HG02870 (cell line): Measurements from ENCODE around the gene ARFGEF3.

ENCODE experiments used
- ATAC-seq: cut with Tn5 transposase; IDR thresholded peaks from one replicate; pipeline ENCODE4 v1.9.1; 2021; ENCODE audit warnings: mild to moderate bottlenecking, moderate library complexity; ENCODE audit not compliant: unreplicated experiment

The ARFGEF3 gene

DNA sequence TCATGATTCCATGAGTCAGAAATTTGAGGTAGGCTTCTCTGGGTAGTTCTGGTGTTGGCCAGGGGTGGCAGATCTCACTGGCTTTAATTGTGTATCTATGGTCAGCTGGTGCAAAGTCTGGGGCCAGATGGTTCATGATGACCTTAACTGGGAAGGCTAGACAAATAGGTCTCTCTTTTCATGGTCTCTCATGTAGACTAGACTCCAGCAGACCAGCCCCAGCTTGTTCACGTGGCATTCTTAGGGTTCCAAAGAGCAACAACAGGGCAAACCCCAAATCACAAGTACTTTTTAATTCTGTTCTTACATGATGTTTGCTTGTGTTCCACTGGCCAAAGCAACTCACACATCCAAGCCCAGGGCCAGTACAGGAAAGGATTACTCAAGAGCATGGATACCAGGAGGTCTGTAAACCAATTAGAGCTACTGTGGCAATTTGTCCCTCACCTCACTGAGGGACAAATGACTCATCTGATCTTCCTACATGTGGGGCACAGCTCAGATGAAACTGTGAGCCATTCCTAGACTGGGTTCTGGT lies 136.1 kb downstream of the ARFGEF3 start:
- ATAC-seq: no peak

- no peak for ATAC-seq
Measured at GRCh38 chr6:138300469-138300868, 138.7 kb downstream of the ARFGEF3 start.

DNA sequence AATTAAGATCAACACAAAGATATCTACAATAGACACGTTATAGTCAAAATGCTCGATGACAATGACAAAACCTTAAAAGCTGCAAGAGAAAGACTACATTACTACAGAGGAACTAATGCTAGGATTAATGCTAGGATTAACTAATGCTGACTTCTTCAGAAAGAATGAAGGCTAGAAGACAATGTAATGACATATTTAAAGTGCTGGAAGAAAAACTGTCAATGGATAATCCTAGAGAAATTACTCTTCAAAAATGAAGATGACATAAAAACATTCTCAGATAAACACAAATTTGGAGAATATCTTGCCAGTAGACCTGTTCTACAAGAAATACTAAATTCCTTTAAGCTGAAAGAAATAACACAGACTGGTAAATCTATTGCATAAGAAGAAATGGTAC lies 140.8 kb downstream of the ARFGEF3 start:
- no peak for ATAC-seq

DNA sequence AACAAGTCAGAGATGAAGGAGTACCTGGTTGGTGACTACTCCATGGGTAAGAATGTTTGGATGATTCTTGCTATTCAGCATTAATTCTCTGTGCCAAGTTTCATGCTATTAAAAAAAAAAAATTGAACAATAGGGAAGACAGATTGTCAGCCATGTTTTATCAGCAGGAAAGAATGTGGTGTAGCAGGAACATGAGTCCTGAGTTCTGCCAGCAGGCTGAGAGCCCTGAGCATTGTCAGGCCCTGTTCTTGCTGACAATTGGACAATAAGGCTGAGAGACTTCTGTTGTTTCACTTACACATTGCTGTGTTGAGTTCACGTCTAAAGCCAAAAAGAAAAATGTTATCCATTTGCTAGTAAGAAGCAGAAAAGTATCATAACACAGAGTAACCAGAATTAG lies 145.6 kb downstream of the ARFGEF3 start:
- no peak for ATAC-seq

DNA sequence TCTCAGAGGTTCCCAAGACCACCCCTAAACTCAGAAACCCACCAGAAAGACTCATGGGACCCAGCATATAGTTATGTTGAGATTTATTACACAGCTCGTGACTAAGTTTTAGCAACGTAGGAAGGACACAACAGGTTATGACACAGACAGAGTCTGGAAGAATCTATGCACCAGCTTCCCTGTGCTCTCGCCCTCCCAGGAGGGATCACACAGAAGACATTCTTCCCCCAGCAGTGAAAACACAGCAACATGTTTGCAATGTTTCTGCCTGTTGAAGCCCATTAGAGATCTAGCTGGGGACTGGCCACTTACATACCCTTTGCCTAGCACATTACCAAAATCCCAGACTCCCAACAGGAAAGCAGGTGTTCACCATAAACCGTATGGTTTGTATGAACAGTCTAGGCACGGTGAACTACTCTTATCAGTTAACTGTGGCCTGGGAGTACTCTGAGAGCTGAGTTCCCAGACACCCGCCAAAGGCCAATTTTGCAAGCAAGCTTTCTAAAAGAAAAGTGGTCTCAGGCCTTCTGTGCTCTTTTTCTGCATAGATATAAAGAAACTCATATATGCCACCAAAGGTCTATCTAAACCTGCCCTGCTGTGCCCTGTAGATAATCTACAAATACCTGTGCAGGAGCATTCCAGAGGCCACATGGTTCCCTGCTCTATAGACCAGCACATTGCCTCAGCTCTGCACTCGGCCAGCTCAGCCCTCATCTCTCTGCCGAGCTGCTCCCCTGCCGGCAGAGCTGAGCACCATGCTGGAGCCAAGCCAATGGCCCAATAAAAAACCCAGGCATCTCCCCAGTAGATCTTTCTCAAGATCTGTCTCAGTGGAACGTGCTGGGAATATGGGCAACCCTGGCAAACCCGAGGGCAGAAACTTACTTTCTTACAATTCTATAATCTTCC lies 146.3 kb downstream of the ARFGEF3 start:
- no peak for ATAC-seq

- ATAC-seq: no peak
Measured at GRCh38 chr6:138308731-138309110, 147.0 kb downstream of the ARFGEF3 start.

GRCh38 chr6:138309695-138310094 lies 148.0 kb downstream of the ARFGEF3 start:
- ATAC-seq: no peak

DNA sequence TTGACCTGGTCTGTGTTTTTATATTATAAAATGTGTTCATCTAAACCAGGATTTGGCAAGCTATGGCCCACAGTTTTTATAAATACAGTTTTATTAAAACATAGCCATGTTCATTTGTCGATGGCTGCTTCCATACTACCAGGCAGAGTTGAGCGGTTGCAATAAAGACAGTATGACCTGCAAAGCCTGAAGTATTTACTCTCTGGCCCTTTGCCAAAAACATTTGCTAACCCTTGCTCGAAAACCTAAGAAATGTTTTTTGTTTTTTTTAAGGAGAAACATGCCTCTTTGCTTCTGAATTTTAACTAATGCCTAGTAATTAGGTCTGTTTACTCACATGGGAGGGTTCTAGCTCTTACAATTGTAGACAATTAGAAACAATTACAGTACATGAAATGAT lies 148.6 kb downstream of the ARFGEF3 start:
- ATAC-seq: no peak

- ATAC-seq: no peak
Measured at GRCh38 chr6:138310821-138311220, 149.1 kb downstream of the ARFGEF3 start.

GRCh38 chr6:138311268-138311667 lies 149.5 kb downstream of the ARFGEF3 start:
- ATAC-seq: no peak

- ATAC-seq: no peak
Measured at GRCh38 chr6:138318741-138319375, 157.1 kb downstream of the ARFGEF3 start.

- no peak for ATAC-seq
Measured at GRCh38 chr6:138321934-138322333, 160.2 kb downstream of the ARFGEF3 start.

- ATAC-seq: no peak
Measured at GRCh38 chr6:138323821-138324220, 162.1 kb downstream of the ARFGEF3 start.

DNA sequence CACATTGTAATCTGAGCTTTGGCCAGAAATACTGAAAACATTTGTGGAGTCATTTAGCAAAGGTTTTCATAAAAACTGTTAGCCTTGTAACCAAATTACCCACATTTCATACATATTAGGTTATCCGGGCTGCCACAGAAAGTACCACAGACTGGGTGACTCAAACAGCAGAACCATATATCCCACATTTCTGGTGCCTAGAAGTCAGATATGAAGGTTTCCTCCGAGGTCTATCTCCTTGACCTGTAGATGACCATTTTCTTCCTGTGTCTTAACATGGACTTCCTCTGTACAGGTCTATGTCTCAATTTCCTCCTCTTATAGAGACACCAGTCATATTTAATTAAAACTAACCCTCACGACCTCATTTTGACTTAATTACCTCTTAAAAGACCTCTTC lies 166.5 kb downstream of the ARFGEF3 start:
- no peak for ATAC-seq

GRCh38 chr6:138330763-138331162 lies 169.0 kb downstream of the ARFGEF3 start:
- no peak for ATAC-seq

GRCh38 chr6:138331444-138331843 lies 169.7 kb downstream of the ARFGEF3 start:
- no peak for ATAC-seq

DNA sequence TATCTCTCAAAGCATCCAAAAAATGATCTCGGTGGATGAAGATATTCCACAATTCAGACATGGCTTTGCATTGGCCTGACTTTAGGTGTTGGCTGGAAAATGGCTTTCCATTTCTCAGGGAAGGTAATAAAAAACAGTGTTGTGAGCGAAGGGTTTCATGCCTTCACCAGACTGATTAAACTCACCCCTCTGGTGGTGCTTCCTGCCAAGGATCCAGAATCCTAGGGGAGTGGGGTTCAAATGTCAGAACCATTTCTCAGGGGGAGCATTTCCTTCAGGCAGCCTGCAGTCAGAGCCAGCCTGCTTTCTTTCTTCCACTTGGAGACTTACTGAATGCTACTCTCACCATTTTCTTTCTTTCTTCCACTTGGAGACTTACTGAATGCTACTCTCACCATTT lies 170.2 kb downstream of the ARFGEF3 start:
- ATAC-seq: no peak

DNA sequence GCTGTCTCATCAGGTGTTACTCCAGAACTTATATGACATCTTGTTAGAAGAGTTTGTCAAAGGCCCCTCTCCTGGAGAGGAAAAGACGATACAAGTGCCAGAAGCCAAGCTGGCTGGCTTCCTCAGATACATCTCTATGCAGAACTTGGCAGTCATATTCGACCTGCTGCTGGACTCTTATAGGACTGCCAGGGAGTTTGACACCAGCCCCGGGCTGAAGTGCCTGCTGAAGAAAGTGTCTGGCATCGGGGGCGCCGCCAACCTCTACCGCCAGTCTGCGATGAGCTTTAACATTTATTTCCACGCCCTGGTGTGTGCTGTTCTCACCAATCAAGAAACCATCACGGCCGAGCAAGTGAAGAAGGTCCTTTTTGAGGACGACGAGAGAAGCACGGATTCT lies 172.3 kb downstream of the ARFGEF3 start:
- no peak for ATAC-seq

DNA sequence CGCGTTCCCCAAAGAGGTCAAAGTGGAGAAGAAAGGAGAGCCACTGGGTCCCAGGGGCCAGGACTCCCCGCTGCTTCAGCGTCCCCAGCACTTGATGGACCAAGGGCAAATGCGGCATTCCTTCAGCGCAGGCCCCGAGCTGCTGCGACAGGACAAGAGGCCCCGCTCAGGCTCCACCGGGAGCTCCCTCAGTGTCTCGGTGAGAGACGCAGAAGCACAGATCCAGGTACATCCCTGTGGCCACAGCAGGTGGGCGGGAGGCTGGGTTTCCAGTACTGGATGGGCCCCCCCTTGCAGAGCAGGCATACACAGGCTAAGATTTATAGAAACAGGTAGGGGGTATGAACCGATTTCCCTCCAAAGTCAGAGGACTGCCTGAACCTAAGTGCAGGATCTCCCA lies 173.2 kb downstream of the ARFGEF3 start:
- ATAC-seq: no peak

GRCh38 chr6:138336221-138336620 lies 174.5 kb downstream of the ARFGEF3 start:
- ATAC-seq: no peak

GRCh38 chr6:138337076-138337475 lies 175.3 kb downstream of the ARFGEF3 start:
- ATAC-seq: no peak

- ATAC-seq: no peak
Measured at GRCh38 chr6:138339024-138339423, 177.3 kb downstream of the ARFGEF3 start.
